ENCODE results near the gene PRCD.
"Not testable (repeated sequence)": the region's sequence is repeated elsewhere in the genome, so short reads cannot be mapped to it uniquely, and the experiment has no call there.

Gene PRCD

GRCh38 chr17:76528528-76529223 is 11.2 kb upstream of the PRCD start:
- no peak for ATAC-seq

DNA sequence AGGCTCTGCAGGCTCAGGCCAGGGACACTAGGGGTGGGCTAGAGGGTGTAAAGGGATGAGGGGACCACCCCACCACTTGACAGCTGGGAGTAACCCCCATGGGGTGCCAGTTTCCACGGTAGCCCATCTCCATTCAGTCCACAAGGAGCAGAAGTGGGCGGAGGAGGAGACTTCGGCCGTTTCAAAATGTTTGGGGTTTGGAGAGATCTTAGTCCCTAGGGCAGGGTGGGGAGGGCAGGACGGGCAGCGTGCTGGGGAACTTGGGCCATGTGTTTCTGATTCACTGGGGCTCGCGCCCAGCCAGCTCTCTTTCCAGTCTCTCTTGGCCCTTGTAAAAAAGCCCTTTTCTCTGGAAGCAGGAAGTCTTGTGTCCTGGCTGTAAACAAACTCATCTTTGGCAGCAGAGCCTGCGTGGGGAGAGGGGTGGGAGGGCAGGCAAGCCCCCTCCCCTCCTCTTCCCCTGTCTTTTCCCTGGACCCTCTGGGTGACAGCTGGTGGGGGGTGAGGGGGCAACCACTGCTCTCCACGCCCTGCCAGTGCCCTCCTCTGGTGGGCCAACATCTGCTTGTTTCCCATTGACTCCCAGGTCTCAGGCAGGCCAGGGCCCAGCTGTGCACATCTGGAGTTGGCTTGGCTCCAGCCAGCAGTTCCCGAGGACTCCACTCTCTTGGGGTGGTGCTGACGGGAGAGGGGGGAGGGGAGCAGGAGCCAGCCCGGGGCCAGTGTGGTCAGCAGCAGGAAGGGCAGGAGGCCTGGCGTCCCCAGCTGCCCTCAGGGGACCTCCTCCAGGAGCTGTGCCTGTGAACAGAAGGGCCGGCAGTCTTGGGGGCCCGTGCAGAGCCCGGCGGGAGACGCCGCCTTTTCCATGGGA is 10.4 kb upstream of the PRCD start:
- ATAC-seq, result no peak

GRCh38 chr17:76530095-76530723 is 9.6 kb upstream of the PRCD start:
- ATAC-seq, result no peak

GRCh38 chr17:76530811-76531485 is 8.9 kb upstream of the PRCD start:
- ATAC-seq, result no peak

DNA sequence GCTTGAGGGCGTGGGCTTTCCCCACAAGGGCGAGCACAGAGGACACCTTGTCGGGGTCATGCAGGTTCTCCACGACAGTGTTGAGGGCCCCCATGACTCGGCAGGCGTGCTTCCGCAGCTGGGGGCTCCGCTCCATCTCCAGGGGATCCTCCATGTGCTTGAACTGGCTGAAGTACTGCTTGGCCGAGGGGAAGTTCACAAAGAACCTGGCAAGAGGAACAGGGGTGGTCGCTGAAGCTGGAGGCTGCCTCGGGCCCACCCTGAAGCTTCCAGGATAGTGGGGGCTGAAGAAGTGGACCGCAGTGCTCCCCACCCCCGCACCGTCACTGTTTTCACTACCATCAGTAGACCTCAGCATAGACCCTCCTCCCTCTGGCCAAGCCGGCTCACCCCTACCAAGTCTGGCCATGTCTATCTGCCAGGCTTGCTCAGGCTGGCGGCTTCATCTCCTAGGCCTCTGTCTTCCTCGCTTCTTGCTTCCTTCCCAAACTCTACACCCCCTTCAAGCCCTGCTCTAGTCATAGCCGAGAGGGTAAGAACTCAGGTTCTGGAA is 8.3 kb upstream of the PRCD start:
- no peak for ATAC-seq

DNA sequence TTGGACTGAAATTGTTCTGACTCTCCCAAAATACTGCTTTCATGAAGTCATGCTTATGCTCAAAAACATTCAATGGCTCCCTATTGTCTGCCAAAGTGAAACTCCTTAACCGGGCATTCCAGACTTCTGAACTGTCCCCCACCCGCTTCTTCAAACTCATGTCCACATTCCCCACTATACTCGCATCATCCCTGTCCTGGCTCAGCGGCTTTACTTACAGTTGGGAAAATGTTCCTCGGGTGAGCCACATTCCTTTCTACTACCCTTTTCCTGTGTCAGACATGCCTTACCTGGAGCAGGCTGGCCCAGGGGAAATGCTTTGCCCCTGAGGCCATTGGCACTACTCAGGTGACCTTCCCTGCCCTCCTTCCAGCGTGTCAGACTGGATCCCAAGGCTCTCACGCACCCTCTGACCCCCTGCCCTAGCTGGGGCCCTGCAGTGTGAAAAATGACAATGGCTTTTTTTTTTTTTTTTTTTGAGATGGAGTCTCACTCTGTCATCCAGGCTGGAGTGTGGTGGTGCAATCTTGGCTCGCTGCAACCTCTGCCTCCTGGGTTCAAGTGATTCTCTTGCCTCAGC is 7.7 kb upstream of the PRCD start:
- ATAC-seq, result no peak

GRCh38 chr17:76533640-76534359 is 6.0 kb upstream of the PRCD start:
- ATAC-seq, result not testable (repeated sequence)

DNA sequence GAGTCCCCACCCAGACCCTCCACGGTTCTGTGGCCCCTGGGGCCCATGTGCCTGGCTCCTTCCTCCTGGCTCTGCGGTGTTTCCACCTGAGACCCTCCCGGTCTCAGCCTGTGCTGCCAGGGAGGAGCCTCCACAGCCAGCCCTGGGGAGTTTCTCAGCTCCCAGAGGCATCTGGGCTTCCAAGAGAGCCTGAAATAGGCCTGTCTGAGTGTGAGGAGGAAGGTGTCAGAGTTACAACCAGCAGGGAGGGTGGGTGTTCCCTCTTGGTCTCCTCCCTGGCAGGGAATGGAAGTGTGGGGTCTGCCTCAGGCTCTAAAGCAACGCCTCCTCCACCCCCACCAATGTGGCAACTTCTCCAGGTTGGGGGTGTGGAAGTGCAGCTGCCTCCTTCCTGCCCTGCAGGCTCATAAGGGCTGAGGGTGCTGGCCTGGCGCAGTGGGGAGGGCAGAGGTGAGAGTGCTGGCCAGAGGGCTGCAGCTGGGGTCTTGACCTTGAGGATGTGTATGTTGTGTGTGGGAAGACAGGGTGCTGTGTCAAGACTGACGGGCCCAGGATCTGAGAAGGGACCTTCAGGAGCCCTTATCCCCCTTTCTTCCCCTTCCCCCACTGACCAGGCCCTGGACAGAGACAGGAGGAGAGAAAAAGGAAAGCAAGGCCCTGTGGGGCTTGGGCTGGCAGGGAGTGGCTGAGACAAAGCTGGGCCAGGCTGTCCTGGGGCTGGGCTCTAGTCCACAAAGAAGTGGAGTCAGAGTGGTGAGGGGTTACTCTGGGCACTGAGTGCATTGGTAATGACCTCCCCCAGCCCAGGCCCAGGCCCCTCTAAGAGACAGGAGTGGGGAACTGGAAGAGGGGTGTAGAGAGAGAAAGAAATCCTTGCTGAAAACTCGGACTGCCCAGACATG is 4.8 kb upstream of the PRCD start:
- no peak for ATAC-seq

- no peak for ATAC-seq
Observed at GRCh38 chr17:76535788-76536510, 3.9 kb upstream of the PRCD start.

- ATAC-seq, result no peak
Observed at GRCh38 chr17:76536511-76537287, 3.1 kb upstream of the PRCD start.

- no peak for ATAC-seq
Observed at GRCh38 chr17:76537288-76537577, 2.6 kb upstream of the PRCD start.

- ATAC-seq, result peak; percentile 22 to 31
Observed at GRCh38 chr17:76537578-76538280, 2.1 kb upstream of the PRCD start, which contains the start of gene CYGB. TSS of gene CYGB (minus strand) at chr17:76537709. CDS start at chr17:76537542, 167 bp downstream.

DNA sequence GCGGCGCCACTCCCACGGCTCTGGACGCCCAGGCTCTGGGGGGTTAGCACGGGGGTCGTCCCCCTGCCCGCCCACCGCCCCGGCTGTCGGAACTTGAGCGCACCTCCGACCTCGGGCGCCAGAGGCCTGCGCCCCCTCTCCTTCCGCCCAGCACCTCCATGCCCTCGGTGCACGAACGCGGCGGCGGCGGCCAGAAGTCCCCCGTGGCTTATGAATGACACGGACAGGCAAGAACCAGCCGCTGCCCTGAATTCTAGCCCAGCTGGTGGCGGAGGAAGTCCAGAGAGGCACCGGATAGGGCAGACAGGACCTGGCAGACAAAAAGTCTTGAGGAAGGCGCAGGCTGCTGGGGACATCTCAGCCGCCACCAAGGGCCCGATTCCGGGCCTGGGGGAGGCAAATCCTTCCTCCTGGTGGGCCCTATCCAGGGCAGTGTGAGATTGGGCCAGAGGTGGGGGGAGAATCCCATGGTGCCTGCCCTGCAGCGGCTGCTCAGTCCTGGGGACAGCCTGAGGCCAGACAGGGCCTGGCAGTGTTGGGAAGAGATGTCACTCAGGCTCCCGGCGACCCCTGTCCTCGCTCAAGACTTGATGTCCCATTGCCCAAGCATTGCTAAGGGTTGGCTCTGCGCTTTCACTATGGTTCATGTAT is 1.4 kb upstream of the PRCD start:
- ATAC-seq, result no peak

DNA sequence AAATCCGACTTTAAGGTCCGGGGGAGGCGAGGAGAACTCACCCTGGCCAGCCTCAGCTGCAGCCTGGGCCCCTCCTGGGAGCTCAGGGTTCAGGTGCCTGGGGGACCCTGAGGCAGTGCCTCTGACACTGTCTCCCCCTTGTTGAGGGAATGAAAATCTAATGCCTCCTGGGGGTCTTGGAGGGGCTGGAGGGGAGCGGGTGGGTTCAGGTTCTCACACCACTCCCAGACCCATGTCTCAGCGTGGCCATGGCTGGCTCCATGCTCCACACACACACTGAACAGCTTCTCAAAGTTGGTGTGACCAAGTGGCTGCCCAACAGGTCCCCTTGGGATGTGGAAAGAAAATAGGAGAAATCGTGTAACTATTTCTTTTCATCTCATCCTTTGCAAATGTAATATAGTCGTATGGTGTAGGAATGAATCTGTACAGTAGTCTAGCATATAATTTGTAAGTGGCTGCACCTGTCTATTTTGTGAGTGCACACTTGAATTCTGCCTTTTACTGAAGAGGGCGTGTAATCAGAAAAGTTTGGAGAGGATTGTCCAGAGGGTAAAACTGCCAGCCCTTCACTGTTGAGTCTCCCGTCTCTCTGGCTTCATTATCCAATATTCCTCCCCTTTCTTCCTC is 788 bp upstream of the PRCD start:
- no peak for ATAC-seq

DNA sequence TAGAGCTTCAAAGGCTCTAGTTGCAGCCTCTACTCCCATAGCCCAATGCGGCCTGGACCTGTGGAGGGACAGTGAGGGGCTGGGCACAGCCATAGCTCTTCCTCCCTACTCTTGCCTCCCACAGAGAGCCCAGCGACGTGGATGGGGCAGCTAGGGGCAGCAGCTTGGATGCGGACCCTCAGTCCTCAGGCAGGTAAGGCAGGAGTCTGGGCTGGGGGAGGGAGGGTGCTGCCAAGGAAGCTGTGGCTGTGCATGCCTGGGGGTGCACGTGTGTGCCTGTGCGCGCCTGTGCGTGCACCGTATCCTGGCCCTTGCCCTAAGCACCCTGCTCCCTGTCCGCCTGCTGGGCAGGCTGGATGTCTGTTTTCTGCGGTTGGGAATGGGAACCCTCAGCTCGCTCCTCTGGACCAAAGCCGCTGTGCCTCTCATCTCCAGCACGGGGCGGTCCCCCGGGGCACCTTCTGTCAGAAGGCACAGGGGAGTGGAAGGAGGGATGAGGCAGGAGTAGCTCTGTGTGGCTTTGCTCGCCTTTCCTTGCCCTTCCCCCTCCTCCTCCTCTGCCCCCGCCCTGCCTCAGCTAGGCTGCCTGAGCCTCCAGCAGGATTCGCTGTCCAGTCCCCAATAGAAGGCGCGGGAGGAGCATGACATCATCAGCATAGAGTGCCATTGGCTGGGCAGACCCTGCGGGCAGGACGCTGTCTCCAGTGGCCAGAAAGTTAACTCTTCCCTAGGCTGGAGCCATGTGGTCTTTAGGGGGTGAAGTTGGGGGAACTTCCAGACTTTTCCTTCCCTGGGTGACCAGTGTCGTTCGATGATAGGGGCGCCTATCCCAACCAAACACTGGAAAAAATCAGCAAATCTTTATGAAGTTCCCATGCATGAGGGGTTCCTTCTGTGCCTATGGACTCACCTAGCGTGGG is 797 bp downstream of the PRCD start:
- ATAC-seq, result peak; percentile 64 to 68

GRCh38 chr17:76541739-76542454 is 2.1 kb downstream of the PRCD start:
- ATAC-seq, result no peak
